ENCODE measurements around the gene ATF7IP2. TPM values are rescaled to one million over a fixed set of nuclear protein-coding genes. Genes with fewer than 3 reads are reported as not detected.
"Not testable (repeated sequence)": the region's sequence is repeated elsewhere in the genome, so short reads cannot be mapped to it uniquely, and the experiment has no call there.

ATF7IP2 gene
- total RNA-seq, 1 donor from 2014 or later = 17.9 TPM

DNA sequence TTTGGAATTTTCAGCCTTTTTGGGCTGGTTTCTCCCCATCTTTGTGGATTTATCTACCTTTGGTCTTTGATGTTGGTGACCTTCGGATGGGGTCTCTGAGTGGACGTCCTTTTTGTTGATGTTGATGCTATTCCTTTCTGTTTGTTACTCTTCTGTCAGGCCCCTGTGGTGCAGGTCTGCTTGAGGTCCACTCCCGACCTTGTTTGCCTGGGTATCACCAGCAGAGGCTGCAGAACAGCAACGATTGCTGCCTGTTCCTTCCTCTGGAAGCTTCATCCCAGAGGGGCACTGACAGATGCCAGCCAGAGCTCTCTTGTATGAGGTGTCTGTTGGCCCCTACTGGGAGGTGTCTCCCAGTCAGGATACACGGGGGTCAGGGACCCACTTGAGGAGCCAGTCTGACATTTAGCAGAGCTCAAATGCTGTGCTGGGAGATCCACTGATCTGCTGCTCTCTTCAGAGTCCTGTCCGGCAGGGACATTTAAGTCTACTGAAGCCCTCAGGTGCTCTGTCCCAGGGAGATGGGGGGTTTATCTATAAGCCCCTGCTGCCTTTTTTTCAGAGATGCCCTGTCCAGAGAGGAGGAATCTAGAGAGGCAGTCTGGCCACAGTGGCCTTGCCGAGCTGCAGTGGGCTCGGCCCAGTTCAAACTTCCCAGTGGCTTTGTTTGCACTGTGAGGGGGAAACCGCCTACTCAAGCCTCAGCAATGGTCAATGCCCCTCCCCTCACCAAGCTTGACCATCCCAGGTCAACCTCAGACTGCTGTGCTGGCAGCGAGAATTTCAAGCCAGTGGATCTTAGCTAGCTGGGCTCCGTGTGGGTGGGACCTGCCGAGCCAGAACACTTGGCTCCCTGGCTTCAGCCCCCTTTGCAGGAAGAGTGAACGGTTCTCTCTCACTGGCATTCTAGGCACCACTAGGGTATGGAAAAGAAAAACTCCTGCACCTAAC, 66.6 kb downstream of the ATF7IP2 start:
- DNase-seq = not testable (repeated sequence)

DNA sequence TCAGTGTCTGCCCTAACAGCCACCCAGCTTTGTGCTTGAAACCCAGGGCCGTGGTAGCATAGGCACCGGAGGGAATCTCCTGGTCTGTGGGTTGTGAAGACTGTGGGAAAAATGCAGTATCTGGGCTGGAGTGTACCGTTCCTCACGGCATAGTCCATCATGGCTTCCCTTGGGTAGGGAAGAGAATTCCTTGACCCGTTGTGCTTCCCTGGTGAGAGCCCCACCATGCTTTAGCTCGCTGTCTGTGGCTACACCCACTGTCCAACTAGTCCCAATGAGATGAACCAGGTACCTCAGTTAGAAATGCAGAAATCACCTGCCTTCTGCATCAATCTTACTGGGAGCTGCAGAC, 67.3 kb downstream of the ATF7IP2 start:
- DNase-seq = no peak

DNA sequence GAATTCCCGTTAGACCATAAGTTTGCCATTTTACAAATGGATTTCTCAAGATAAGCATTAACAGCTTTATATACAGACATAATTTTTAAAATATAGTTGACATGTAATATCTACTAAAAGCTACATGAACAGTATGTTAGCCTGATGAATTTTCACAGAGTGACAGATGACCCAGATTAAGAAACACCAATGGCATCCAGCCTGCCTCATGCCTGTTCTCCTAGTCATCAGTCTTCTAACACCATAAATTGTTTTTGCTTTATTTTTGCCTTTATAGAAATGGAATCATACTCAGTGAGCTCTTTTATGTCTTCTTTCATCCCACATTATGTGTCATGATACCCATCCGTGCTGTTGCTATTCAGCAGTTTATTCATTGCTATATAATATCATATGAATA, 80.0 kb downstream of the ATF7IP2 start:
- no peak for DNase-seq

DNA sequence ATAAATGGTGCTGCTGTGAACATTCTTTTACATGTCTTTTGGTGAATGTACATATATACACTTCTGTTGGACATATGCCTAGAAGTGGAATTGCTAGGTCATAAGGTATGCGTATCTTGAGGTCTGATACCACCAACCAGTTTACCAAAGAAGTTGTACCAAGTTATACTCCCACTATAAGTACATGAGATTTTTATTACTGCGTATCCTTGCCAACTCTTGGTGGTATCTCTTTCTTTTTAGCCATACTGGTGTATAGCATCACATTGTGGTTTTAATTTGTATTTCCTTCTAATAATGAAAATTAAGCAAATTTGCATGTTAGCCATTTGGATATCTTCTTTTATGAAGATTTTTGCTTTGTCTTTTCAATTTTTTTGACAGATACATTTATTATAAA, 80.5 kb downstream of the ATF7IP2 start:
- DNase-seq = no peak

DNA sequence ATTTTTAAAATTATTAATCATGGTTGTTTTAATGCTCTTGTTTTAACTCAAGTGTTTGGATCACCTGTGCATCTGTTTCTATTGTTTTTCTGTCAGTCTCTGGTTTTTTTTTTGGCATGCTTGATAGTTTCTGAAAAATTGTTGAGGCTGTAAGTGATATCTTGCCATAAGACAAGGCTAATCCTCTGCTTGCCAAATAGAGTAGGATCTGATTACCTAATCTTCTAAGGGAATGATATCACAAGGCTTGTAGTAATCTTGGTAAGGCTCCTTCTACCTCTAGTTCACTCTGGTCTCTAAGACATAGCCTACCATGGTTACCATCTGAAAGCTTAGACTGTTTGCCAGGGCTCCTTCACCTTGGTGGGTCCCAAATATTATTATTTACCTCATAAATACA, 81.0 kb downstream of the ATF7IP2 start:
- no peak for DNase-seq

DNA sequence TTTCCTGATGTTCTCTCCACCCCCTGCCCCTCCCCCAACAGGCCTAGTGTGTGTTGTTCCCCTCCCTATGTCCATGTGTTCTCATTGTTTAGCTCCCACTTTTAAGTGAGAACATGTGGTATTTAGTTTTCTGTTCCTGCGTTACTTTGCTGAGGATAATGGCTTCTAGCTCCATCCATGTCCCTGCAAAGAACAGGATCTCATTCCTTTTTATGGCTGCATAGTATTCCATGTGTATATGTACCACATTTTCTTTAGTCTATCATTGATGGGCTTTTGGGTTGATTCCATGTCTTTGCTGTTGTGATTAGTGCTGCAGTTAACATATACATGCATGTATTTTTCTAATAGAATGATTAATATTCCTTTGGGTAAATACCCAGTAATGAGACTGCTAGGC, 90.8 kb downstream of the ATF7IP2 start:
- not testable (repeated sequence) for DNase-seq

DNA sequence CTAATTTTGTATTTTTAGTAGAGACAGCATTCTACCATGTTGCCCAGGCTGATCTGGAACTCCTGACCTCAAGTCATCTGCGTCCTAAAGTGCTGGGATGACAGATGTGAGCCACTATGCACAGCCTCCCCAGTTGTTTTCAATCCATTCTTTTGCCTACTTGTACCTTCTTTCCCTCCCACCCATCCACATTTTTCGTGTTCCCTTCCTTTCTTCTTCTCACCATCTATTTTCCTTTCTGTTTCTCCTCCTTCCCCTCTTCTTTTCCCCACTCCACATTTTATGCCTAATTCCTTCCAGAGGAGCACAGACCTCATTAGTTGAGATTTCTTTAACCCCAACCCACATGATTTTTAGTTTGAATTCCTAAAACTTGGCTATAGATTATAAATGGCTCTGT, 94.3 kb downstream of the ATF7IP2 start:
- DNase-seq = no peak

DNA sequence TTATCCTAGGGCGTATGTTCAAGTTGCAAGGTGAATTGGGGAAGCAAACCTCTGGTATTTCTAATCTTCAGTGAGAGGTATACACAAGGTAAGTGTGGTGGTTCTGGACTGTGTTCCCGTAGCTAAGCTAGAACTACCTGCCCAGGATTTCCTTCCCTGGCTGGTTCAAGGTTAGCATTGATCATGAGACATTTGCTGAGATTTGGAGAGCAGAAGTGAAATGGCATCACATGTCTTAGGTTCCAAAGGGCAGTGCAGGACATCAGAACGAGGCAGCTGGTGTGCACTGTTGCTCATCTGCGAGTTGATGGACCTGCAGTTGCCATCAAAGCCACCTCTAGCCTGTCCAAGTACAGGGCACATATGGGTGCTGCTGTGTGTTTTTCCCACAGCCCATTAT, 99.3 kb downstream of the ATF7IP2 start:
- no peak for DNase-seq

DNA sequence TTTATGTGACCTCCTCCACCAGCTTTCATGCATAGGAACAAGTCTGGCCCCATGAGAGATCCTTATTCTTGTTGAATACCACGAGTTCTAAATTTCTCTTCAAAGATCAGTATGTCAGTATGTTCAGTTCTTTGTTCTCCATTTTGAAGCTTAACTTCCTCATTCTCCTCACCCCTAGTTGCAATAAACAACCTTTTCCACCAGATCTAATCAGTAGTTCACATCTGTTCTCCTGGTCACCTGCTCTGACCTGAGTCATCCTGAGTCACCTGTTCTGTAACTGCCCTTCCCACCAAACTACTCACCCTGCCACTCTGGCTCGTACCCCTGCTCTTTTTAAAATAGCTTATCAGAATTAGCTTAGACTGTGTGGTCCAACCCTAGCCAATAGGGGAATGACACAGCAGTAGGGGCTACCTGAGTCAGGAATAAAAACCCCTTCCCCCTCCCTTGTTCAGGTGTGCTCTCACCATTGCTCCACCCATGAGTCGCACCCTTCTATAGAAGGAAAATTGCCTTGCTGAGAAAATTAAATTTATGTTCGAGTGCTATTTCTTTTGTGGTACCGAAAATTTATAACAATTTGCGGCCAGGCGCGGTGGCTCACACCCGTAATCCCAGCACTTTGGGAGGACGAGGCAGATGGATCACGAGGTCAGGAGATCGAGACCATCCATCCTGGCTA, 100.0 kb downstream of the ATF7IP2 start:
- DNase-seq = no peak

DNA sequence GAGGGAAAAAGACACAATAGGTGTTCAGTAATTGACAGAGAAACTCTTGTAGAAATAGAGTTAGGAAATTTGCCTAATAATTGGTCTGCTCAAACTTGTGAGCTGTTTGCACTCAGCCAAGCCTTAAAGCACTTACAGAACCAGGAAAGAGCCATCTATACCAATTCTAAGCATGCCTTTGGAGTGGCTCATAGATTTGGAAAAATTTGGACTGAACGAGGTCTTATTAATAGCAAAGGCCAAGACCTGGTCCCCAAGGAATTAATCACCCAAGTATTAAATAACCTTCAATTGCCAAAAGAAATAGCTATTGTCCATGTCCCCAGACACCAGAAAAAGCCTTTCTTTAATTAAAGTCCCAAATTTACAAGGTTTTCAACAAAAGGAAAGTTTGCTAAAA, 104.3 kb downstream of the ATF7IP2 start:
- no peak for DNase-seq

DNA sequence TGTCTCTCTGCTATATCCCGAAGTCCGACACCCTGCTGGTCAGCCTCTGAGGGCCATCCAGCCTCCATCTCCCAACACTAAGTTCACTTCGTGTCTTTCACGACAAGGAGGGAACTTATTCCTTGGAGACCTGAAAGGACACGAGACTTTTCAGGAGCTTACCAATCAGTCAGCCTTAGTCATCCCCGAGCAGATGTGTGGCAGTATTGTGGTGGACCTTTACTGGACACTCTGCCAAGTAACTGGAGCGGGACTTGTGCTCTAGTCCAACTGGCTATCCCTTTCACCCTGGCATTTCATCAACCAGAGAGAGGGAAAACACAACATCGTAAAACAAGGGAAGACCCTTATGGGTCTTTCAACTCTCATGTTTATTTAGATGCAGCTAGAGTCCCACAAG, 107.4 kb downstream of the ATF7IP2 start:
- no peak for DNase-seq

DNA sequence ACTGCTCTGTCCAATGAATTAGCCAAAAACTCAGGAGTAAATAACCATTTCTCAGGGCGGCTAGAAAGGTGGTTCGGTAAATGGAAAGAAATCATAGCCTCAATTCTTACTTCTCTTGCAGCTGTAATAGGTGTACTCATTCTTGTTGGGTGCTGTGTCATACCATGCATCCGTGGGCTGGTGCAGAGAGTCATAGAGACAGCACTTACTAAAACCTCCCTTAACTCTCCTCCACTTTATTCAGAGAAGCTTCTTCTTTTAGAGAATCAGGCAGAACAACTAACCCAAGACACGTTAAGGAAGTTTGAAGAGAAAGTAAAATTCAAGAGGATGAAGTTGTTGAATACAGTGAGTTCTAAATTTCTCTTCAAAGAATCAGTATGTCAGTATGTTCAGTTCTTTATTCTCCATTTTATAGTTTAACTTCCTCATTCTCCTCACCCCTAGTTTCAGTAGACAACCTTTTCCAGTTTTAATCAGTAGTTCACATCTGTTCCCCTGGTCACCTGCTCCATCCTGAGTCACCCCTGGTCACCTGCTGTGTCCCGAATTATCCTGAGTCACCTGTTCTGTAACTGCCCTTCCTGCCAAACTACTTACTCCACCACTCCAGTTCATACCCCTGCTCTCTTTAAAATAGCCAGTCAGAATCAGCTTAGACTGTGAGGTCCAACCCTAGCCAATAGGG, 108.6 kb downstream of the ATF7IP2 start:
- DNase-seq = no peak

DNA sequence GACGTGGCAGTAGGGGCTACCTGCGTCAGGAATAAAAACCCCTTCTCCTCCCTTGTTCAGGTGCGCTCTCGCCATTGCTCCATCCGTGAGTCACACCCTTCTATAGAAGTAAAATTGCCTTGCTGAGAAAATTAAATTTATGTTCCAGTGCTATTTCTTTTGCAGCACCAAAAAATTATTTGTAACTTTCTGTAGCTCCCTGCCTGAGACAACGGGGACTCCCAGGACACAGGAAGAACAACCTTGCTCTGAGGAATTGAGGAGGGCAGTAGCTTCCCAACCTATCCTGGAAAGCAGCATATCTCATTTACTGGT, 109.1 kb downstream of the ATF7IP2 start:
- no peak for DNase-seq

DNA sequence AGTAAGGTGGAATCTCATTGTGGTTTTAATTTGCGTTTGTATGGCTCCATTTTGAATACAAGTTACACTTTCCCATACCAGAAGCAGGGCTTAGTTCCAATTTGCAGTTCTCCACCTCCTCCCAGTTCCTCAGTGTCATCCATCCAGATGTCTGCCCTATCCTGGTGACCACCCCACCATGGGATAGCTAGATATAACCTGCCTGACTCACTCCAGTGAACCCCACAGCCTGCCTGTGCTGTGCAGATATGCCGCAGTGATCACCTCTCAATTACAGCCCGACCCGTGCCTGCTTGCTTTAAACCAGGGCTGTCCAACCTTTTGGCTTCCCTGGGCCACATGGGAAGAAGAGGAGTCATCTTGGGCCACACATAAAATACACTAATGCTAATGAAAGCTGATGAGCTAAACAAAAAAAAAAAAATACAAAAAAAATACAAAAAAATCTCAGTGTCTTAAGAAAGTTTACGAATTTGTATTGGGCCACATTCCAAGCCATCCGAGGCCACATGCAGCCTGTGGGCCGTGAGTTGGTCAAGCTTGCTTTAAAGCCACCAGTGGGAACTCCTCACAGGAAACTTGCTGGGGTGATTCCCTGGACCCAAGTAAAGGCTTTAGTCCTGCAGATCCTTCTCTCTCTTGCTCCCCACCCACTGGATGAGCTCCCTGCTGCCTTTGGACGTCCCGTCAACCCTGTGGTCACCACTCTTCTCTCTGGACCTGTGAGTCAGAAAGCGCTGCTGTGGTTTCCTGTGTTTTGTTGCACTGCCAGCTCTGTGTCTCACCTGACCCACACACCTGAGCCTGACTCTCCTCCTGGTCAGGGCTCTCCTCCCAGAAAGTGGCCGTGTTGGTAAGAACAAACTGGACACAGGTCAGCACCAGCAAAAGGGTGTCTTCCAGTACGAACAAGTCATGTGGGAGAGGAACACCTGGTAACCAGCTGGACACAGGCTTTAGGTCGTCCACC, 111.6 kb downstream of the ATF7IP2 start:
- no peak for DNase-seq

DNA sequence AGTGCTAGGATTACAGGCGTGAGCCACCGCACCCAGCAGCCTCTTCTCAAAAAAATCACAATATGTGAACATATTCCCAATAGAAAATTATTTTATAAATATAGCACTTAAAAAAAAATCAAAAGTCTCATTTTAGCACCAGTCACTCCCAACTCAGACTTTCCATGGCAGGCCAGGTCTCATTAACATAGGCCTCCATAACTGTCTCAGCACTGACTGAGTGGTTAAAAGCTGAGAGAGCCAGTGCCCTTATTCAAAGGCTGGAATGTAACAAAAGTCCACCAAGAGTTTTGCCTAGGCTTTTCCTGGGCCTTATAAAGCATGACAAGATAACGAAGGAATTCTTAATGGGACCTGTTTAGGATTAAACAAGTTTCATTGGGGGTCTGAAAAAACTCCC, 114.7 kb downstream of the ATF7IP2 start:
- DNase-seq = no peak

DNA sequence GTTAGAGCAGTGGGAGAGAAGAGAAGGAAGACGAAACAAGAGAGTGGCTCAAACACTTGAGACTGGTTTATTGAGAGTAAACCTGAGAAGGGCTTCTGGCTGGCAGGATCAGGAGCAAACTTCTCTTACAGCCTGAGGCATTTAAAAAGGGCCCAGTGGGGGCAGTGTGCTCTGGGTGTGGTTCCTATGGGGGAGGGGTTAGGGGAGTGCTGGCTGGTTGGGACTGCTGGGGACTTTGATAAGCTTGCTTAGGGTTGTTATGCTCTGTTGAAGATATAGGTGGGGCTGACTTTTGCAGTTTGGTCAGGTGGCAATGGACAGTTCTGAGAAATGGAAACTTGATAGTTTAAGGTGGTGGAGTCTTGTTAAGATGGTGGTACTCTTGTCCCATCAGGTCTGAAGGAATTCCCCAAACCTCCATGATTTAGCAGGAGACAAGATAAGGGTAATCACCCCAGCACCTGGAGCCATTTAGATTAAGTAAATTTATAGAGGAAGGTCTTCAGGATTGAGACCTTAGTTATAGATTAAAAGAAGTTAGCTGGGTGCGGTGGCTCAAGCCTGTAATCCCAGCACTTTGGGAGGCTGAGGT, 115.3 kb downstream of the ATF7IP2 start:
- DNase-seq = no peak

DNA sequence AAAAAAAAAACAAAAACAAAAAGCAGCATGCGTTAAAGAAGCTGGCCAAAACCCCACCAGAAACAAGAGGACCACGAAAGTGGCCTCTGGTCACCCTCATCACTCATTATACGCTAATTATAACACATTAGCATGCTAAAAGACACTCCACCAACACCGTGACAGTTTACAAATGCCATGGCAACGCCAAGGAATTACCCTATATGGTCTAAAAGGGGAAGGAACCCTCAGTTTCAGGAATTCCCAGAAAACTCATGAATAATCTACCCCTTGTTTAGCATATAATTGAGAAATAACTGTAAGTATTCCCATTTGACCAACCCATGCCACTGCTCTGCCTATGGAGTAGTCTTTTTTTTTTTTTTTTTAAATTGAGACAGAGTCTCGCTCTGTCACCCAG, 116.9 kb downstream of the ATF7IP2 start:
- no peak for DNase-seq

DNA sequence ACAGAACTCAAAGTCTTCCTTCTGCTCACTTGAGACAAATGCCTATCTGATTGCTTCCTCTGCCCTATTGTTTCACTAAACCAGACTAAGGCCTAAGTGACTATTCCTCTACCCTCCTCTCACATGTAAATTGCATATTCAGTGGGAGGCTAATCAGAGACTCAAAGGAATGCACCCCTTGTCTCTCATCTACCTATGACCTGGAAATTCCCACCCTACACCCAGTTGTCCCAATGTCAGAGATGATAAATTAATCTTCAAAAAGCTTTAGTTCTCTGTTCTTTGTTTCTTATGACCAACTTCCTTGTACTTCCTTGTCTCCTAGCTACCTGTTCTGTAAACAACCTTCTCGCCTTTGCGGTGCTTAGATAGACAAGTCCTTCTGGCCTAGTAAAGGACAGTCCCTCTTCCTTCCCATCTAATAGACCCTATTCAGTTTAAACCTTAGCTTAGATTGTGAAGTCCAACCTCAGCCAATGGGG, 118.6 kb downstream of the ATF7IP2 start:
- DNase-seq = peak; percentile 19

DNA sequence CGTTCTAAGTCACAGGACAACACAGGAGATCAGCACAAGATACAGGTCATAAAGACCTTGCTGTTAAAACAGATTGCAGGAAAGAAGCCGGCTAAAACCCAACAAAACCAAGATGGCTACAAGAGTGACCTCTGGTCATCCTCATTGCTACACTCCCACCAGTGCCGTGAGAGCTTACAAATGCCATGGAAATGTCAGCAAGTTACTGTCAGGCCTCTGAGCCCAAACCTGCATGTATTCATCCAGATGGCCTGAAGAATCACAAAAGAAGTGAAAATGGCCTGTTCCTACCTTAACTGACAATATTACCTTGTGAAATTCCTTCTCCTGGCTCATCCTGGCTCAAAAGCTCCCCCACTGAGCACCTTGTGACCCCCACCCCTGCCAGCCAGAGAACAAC, 119.4 kb downstream of the ATF7IP2 start:
- not testable (repeated sequence) for DNase-seq

DNA sequence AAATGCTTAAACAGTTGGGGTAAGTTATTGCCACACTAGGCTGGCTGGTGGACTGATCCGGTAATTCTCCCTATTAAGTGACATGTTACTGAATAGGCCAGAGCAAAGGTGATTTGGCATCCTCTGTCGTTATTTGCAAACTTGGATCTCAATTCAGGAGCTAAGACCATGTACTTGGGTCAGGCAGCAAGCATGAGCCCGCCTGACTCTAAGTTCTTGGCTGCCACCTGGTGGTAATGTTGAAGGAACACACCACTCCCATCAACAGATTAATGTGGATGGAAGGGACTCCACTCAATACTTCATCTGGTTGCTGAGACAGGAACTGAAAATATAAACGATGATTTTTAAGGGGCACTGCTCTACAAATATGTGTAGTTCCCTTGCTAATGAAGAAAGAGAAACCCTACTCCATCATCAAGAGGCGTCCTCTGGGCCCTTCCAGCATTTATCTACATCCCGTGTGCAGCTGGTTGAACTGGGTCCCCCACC, 123.7 kb downstream of the ATF7IP2 start:
- peak; percentile 90 for DNase-seq

DNA sequence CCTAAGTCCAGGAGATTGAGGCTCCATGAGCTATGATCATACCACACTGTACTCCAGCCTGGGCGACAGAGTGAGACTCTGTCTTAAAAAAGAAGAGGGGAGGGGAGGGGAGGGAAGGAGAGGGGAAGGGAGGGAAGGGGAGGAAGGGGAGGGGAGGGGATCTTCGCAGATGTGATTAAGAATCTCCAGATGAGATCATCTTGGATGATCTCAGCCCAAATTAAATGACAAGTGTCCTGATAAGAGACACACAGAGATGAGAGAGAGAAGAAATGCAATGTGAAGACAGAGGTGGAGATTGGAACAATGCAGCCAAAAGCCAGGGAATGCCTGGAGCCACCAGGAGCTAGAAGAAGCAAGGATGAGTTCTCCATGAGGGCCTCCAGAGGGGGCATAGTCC, 124.4 kb downstream of the ATF7IP2 start:
- DNase-seq = no peak

DNA sequence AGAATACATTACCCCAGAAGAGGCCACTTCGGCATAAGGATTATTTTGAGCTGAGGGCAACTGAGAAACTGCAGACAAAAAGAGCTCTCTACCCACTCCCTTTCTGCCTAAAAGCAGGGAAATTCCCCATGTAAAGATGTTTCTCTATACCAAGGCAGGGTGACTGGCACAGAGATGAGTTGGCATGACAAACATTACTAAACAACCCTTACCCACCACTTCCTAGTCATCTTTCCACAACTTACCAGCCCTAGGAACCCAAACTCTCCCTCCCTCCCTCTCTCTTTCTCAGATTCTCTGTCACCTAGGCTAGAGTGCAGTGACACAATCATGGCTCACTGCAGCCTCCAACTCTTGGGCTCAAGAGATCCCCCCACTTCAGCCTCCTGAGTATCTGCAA, 126.0 kb downstream of the ATF7IP2 start:
- DNase-seq = no peak
